ENCODE results near the gene SLC24A4.

The SLC24A4 gene

DNA sequence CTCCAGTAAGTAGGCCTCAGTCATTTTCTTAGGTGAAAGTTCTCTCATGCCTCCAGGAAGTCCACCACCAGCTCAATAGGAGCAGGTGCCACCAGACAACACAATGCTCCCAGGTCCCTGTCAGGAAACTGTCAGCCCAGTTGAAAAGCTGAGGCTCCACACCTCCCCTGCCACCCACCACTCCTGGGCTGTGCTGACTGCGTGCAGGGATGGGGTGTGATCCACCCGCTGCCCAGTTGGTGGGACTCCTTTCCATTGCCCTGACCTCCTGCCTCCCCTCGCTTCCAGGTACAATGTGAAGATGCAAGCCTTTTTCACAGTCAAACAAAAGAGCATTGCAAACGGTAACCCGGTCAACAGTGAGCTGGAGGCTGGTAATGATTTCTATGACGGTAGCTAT is 125.8 kb downstream of the SLC24A4 start:
- 100% methylated on average over 6 of the region's 6 CpGs for WGBS (ENCODE audit: insufficient coverage)
- Histone ChIP-seq H3K9me3 (ENCODE audit: control extremely low read depth in 1 of 5, control insufficient read depth in 4 of 5, insufficient read depth in 2 of 5, low read depth in 1 of 5, low read length in 4 of 5) (peaks cover 0 to 3% (median 0%) of the 10 kb centered on the region in 5 experiments), H3K36me3 (ENCODE audit: control insufficient read depth in 4 of 4, insufficient read depth in 4 of 4, low read length in 3 of 4) (no peaks in the 10 kb centered on the region), H3K4me1 (ENCODE audit: control extremely low read depth in 1 of 4, control insufficient read depth in 4 of 4, insufficient read depth in 4 of 4, low read length in 3 of 4) (peaks cover 2 to 32% (median 16%) of the 10 kb centered on the region in 4 experiments), H3K4me3 (ENCODE audit: control insufficient read depth in 1 of 7, extremely low read depth in 1 of 7, insufficient read depth in 4 of 7, low read depth in 2 of 7, low read length in 6 of 7) (no peak overlapping the region), H3K27me3 (replicated peaks in 2 of 5; ENCODE audit: control insufficient read depth in 4 of 5, insufficient read depth in 5 of 5, low read length in 4 of 5) (no peaks in the 10 kb centered on the region), H3K27ac (ENCODE audit: insufficient read depth in 1 of 2, low read depth in 1 of 2, low read length in 2 of 2, poor library complexity in 1 of 2, severe bottlenecking in 2 of 2) (no peak overlapping the region)
- ChIA-PET CTCF (no interaction called here), POLR2A (no interaction called here)
- no peak for DNase-seq

DNA sequence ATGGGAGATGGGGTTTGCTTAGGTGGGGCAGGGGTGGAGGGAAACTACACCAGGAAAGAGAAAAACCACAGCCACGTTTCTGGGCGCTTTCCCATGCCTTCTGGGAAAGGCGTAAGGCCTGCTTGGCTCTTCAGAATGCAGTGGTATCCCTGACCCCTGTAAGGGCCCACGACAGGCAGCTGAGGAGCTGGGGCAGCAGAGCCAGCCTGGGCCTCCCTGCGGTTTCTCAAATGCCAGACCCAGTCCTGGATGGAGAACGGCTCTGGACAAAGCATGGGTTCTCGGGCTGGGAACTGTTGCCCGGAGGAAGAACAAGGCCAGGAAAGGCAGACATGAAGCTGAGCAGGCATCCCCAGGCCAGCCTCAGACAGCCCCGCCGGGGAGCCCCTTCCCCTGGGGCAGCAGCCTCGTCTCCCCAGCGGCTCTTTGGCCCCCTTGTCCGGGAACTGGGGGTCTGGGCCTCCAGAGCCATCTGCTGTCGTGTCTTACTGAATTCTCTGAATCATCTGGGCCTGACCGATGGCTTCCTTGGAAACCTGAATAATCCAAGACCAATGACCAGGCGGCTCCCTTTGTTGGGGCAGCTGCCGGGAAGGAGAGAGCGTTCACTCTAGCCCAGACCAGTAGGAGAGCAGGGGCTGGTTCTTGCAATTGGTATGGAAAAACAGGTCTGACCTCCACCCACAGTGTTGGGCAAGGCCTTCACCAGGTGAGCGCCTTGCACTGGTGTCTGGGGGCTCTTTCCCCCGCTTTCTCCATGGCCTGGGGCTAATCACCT is 126.6 kb downstream of the SLC24A4 start:
- POLR2A ChIA-PET = no interaction called here
- Histone ChIP-seq H3K27me3 (replicated peaks in 2 of 5; ENCODE audit: control insufficient read depth in 4 of 5, insufficient read depth in 5 of 5, low read length in 4 of 5) (no peaks in the 10 kb centered on the region), H3K27ac (ENCODE audit: insufficient read depth in 1 of 2, low read depth in 1 of 2, low read length in 2 of 2, poor library complexity in 1 of 2, severe bottlenecking in 2 of 2) (no peak overlapping the region), H3K36me3 (ENCODE audit: control insufficient read depth in 4 of 4, insufficient read depth in 4 of 4, low read length in 3 of 4) (no peaks in the 10 kb centered on the region), H3K9me3 (ENCODE audit: control extremely low read depth in 1 of 5, control insufficient read depth in 4 of 5, insufficient read depth in 2 of 5, low read depth in 1 of 5, low read length in 4 of 5) (peaks cover 0 to 3% (median 0%) of the 10 kb centered on the region in 5 experiments), H3K4me3 (ENCODE audit: control insufficient read depth in 1 of 7, extremely low read depth in 1 of 7, insufficient read depth in 4 of 7, low read depth in 2 of 7, low read length in 6 of 7) (no peak overlapping the region), H3K4me1 (ENCODE audit: control extremely low read depth in 1 of 4, control insufficient read depth in 4 of 4, insufficient read depth in 4 of 4, low read length in 3 of 4) (peaks cover 2 to 32% (median 16%) of the 10 kb centered on the region in 4 experiments)
- CTCF ChIA-PET = interaction anchor here (1.2 kb wide), 1 partner anchor 9 kb away, joined by 3 read pairs; no protein-coding TSS in a partner anchor
- DNase-seq = no peak
- WGBS (ENCODE audit: insufficient coverage) = 87% methylated on average over 18 of the region's 20 CpGs

- ChIA-PET POLR2A (no interaction called here), CTCF (interaction anchor here (1.2 kb wide), 1 partner anchor 10 kb away, joined by 3 read pairs; no protein-coding TSS in a partner anchor)
- DNase-seq = peak in 1 of 3 donors; percentile 38
- H3K27me3 ChIP-seq (replicated peaks in 2 of 5; ENCODE audit: control insufficient read depth in 4 of 5, insufficient read depth in 5 of 5, low read length in 4 of 5) = no peaks in the 10 kb centered on the region
- peaks cover 2 to 32% (median 16%) of the 10 kb centered on the region in 4 experiments for H3K4me1 ChIP-seq (ENCODE audit: control extremely low read depth in 1 of 4, control insufficient read depth in 4 of 4, insufficient read depth in 4 of 4, low read length in 3 of 4)
- H3K9me3 ChIP-seq (ENCODE audit: control extremely low read depth in 1 of 5, control insufficient read depth in 4 of 5, insufficient read depth in 2 of 5, low read depth in 1 of 5, low read length in 4 of 5) = peaks cover 0 to 3% (median 0%) of the 10 kb centered on the region in 5 experiments
- no peak overlapping the region for H3K27ac ChIP-seq (ENCODE audit: insufficient read depth in 1 of 2, low read depth in 1 of 2, low read length in 2 of 2, poor library complexity in 1 of 2, severe bottlenecking in 2 of 2)
- H3K36me3 ChIP-seq (ENCODE audit: control insufficient read depth in 4 of 4, insufficient read depth in 4 of 4, low read length in 3 of 4) = no peaks in the 10 kb centered on the region
- no peak overlapping the region for H3K4me3 ChIP-seq (ENCODE audit: control insufficient read depth in 1 of 7, extremely low read depth in 1 of 7, insufficient read depth in 4 of 7, low read depth in 2 of 7, low read length in 6 of 7)
- 96% methylated on average over 4 of the region's 13 CpGs for WGBS (ENCODE audit: insufficient coverage)
Observed at GRCh38 chr14:92450351-92451070, 127.5 kb downstream of the SLC24A4 start.

DNA sequence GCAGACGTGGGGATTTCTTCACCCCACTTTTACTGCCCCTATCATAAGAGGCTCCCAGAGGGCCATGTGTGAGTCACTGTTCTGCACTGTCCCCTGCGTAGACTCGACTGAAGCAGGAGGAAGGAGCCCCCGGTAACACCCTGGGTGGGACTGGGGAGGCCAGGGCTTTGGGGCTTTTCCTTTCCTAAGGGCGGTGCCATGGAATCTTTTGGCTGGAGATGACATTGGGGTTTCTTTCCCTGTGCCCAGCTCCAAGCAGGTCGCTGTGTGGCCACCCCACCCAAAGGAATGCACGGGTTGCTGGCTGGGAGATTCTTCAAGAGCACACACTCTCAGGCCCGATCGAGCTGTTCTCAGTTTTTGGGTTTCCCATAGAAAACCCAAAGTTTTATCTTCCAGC is 128.3 kb downstream of the SLC24A4 start:
- Histone ChIP-seq H3K4me1 (ENCODE audit: control extremely low read depth in 1 of 4, control insufficient read depth in 4 of 4, insufficient read depth in 4 of 4, low read length in 3 of 4) (peaks cover 2 to 32% (median 15%) of the 10 kb centered on the region in 4 experiments), H3K9me3 (ENCODE audit: control extremely low read depth in 1 of 5, control insufficient read depth in 4 of 5, insufficient read depth in 2 of 5, low read depth in 1 of 5, low read length in 4 of 5) (no peaks in the 10 kb centered on the region), H3K27ac (ENCODE audit: insufficient read depth in 1 of 2, low read depth in 1 of 2, low read length in 2 of 2, poor library complexity in 1 of 2, severe bottlenecking in 2 of 2) (no peak overlapping the region), H3K36me3 (ENCODE audit: control insufficient read depth in 4 of 4, insufficient read depth in 4 of 4, low read length in 3 of 4) (no peaks in the 10 kb centered on the region), H3K27me3 (replicated peaks in 2 of 5; ENCODE audit: control insufficient read depth in 4 of 5, insufficient read depth in 5 of 5, low read length in 4 of 5) (no peaks in the 10 kb centered on the region), H3K4me3 (ENCODE audit: control insufficient read depth in 1 of 7, extremely low read depth in 1 of 7, insufficient read depth in 4 of 7, low read depth in 2 of 7, low read length in 6 of 7) (no peak overlapping the region)
- 93% methylated on average over 8 of the region's 9 CpGs for WGBS (ENCODE audit: insufficient coverage)
- ChIA-PET CTCF (no interaction called here), POLR2A (no interaction called here)
- no peak for DNase-seq

GRCh38 chr14:92451755-92452154 is 128.8 kb downstream of the SLC24A4 start:
- no peak for DNase-seq
- Histone ChIP-seq H3K9me3 (ENCODE audit: control extremely low read depth in 1 of 5, control insufficient read depth in 4 of 5, insufficient read depth in 2 of 5, low read depth in 1 of 5, low read length in 4 of 5) (no peaks in the 10 kb centered on the region), H3K4me3 (ENCODE audit: control insufficient read depth in 1 of 7, extremely low read depth in 1 of 7, insufficient read depth in 4 of 7, low read depth in 2 of 7, low read length in 6 of 7) (no peak overlapping the region), H3K27ac (ENCODE audit: insufficient read depth in 1 of 2, low read depth in 1 of 2, low read length in 2 of 2, poor library complexity in 1 of 2, severe bottlenecking in 2 of 2) (no peak overlapping the region), H3K27me3 (replicated peaks in 2 of 5; ENCODE audit: control insufficient read depth in 4 of 5, insufficient read depth in 5 of 5, low read length in 4 of 5) (no peaks in the 10 kb centered on the region), H3K4me1 (ENCODE audit: control extremely low read depth in 1 of 4, control insufficient read depth in 4 of 4, insufficient read depth in 4 of 4, low read length in 3 of 4) (peaks cover 0 to 27% (median 11%) of the 10 kb centered on the region in 4 experiments), H3K36me3 (ENCODE audit: control insufficient read depth in 4 of 4, insufficient read depth in 4 of 4, low read length in 3 of 4) (no peaks in the 10 kb centered on the region)
- ChIA-PET CTCF (no interaction called here), POLR2A (no interaction called here)
- WGBS (ENCODE audit: insufficient coverage) = 93% methylated on average over 3 of the region's 5 CpGs

DNA sequence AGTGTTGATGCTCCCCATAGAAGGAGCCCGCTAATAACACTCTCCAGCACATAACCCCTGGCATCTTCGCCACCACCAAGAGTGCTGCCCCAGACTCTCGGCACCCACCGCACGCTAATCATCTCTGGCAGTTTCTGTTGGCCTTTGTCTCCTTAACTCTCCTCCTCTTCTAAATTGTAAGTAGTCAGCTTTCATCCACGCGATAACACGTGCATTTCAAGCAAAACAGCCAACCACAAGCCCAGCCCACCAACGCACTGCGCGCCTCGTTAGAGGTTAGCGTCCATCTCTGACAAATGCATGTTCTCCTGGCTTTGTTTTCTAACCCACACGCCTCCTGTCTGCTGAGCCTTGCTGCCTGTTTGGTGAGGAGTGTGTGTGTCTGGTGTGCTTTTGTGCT is 129.5 kb downstream of the SLC24A4 start:
- H3K4me1 ChIP-seq (ENCODE audit: control extremely low read depth in 1 of 4, control insufficient read depth in 4 of 4, insufficient read depth in 4 of 4, low read length in 3 of 4) = peaks cover 0 to 20% (median 6%) of the 10 kb centered on the region in 4 experiments
- ChIA-PET CTCF (no interaction called here), POLR2A (no interaction called here)
- no peak for DNase-seq
- no peaks in the 10 kb centered on the region for H3K36me3 ChIP-seq (ENCODE audit: control insufficient read depth in 4 of 4, insufficient read depth in 4 of 4, low read length in 3 of 4)
- H3K27me3 ChIP-seq (replicated peaks in 2 of 5; ENCODE audit: control insufficient read depth in 4 of 5, insufficient read depth in 5 of 5, low read length in 4 of 5) = no peaks in the 10 kb centered on the region
- WGBS (ENCODE audit: insufficient coverage) = 97% methylated on average over 10 of the region's 14 CpGs
- no peak overlapping the region for H3K27ac ChIP-seq (ENCODE audit: insufficient read depth in 1 of 2, low read depth in 1 of 2, low read length in 2 of 2, poor library complexity in 1 of 2, severe bottlenecking in 2 of 2)
- H3K4me3 ChIP-seq (ENCODE audit: control insufficient read depth in 1 of 7, extremely low read depth in 1 of 7, insufficient read depth in 4 of 7, low read depth in 2 of 7, low read length in 6 of 7) = no peak overlapping the region
- H3K9me3 ChIP-seq (ENCODE audit: control extremely low read depth in 1 of 5, control insufficient read depth in 4 of 5, insufficient read depth in 2 of 5, low read depth in 1 of 5, low read length in 4 of 5) = no peaks in the 10 kb centered on the region

DNA sequence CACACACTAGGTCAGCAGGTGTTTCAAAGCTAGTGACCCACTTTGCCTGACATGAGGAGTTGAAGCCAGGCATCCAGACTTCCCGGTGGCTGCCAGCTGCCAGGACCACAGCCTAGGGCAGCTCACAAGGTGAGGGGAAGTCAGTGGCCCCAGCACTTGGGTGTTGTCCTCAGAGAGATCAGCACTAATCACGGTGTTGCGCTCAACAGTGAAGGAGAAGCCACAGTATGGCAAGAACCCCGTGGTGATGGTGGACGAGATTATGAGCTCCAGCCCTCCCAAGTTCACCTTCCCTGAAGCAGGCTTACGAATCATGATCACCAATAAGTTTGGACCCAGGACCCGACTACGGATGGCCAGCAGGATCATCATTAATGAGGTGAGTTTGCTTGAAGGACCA is 130.7 kb downstream of the SLC24A4 start:
- no peaks in the 10 kb centered on the region for H3K9me3 ChIP-seq (ENCODE audit: control extremely low read depth in 1 of 5, control insufficient read depth in 4 of 5, insufficient read depth in 2 of 5, low read depth in 1 of 5, low read length in 4 of 5)
- ChIA-PET CTCF (no interaction called here), POLR2A (no interaction called here)
- no peak overlapping the region for H3K27ac ChIP-seq (ENCODE audit: insufficient read depth in 1 of 2, low read depth in 1 of 2, low read length in 2 of 2, poor library complexity in 1 of 2, severe bottlenecking in 2 of 2)
- 100% methylated on average over 6 of the region's 8 CpGs for WGBS (ENCODE audit: insufficient coverage)
- H3K4me3 ChIP-seq (ENCODE audit: control insufficient read depth in 1 of 7, extremely low read depth in 1 of 7, insufficient read depth in 4 of 7, low read depth in 2 of 7, low read length in 6 of 7) = no peak overlapping the region
- H3K36me3 ChIP-seq (ENCODE audit: control insufficient read depth in 4 of 4, insufficient read depth in 4 of 4, low read length in 3 of 4) = no peaks in the 10 kb centered on the region
- no peaks in the 10 kb centered on the region for H3K27me3 ChIP-seq (replicated peaks in 2 of 5; ENCODE audit: control insufficient read depth in 4 of 5, insufficient read depth in 5 of 5, low read length in 4 of 5)
- DNase-seq = no peak
- H3K4me1 ChIP-seq (ENCODE audit: control extremely low read depth in 1 of 4, control insufficient read depth in 4 of 4, insufficient read depth in 4 of 4, low read length in 3 of 4) = peaks cover 0 to 25% (median 7%) of the 10 kb centered on the region in 4 experiments
